WTC11 (cell line): Measurements from ENCODE around the gene SLC38A3. TPM values are rescaled to one million over a fixed set of nuclear protein-coding genes. Genes with fewer than 3 reads are reported as not detected.

ENCODE experiments used
- ATAC-seq: fragments of 200-7000 bp; cut with Tn5 transposase; 2 replicates; pipeline ENCODE4 v1.10.0; 2021; ENCODE audit warnings: mild to moderate bottlenecking, moderate library complexity
- CTCF ChIA-PET: fragments of 300-600 bp; sonication (Branson Sonifier 250); formaldehyde crosslinking; loops from one replicate; lab custom pipeline; 2021; ENCODE audit warnings: antibody characterized with exemption; lab: Charles Lee
- POLR2A ChIA-PET: fragments of 350-600 bp; sonication (Branson Sonifier 250); formaldehyde crosslinking; loops from one replicate; lab custom pipeline; 2021; ENCODE audit warnings: antibody characterized with exemption; lab: Charles Lee
- DNase-seq: peaks from one replicate; pipeline ENCODE4 v3.0.0; 2021; ENCODE audit warnings: low spot score
- H3K27ac Mint-ChIP-seq: 2 replicates; pipeline ENCODE4 v1.8.0; 2021; ENCODE audit warnings: mixed read lengths
- H3K27me3 Mint-ChIP-seq: 2 replicates; pipeline ENCODE4 v1.8.0; 2021; ENCODE audit warnings: low read depth, mild to moderate bottlenecking, moderate library complexity, mixed read lengths
- H3K36me3 Mint-ChIP-seq: 2 replicates; pipeline ENCODE4 v1.8.0; 2021; ENCODE audit warnings: mixed read lengths
- H3K4me1 Mint-ChIP-seq: 2 replicates; pipeline ENCODE4 v1.8.0; 2022; ENCODE audit warnings: mixed read lengths
- H3K4me3 Mint-ChIP-seq: 2 replicates; pipeline ENCODE4 v1.8.0; 2021; ENCODE audit warnings: mild to moderate bottlenecking, moderate library complexity, mixed read lengths
- H3K9me3 Mint-ChIP-seq: 2 replicates; pipeline ENCODE4 v1.8.0; 2021; ENCODE audit warnings: mixed read lengths
- ETV6 ChIP-seq: sonication (generic); formaldehyde crosslinking; IDR thresholded peaks from 2 replicates; pipeline ENCODE4 v1.8.1; 2022; ENCODE audit warnings: mild to moderate bottlenecking, missing genetic modification reagents
- HMGA2 ChIP-seq: fragments of 250-450 bp; sonication (Bioruptor Pico); IDR thresholded peaks from 2 replicates; pipeline ENCODE4 v1.4.0; 2021; ENCODE audit warnings: mild to moderate bottlenecking, moderate library complexity
- IRF2 ChIP-seq: sonication (generic); formaldehyde crosslinking; IDR thresholded peaks from 2 replicates; pipeline ENCODE4 v1.8.0; 2022; ENCODE audit warnings: low read depth, missing genetic modification reagents, borderline replicate concordance
- MXD4 ChIP-seq: fragments of 250-450 bp; sonication (Bioruptor Pico); IDR thresholded peaks from 2 replicates; pipeline ENCODE4 v1.8.0; 2021; ENCODE audit warnings: mild to moderate bottlenecking, moderate library complexity, borderline replicate concordance
- RELA ChIP-seq: sonication (generic); formaldehyde crosslinking; IDR thresholded peaks from 2 replicates; pipeline ENCODE4 v1.8.1; 2022; ENCODE audit warnings: missing genetic modification reagents, mild to moderate bottlenecking, borderline replicate concordance
- SMAD3 ChIP-seq: sonication (generic); formaldehyde crosslinking; IDR thresholded peaks from 2 replicates; pipeline ENCODE4 v1.8.0; 2022; ENCODE audit warnings: missing genetic modification reagents, mild to moderate bottlenecking, borderline replicate concordance
- SOX15 ChIP-seq: fragments of 250-450 bp; sonication (Bioruptor Pico); IDR thresholded peaks from 2 replicates; pipeline ENCODE4 v1.9.0; 2021; ENCODE audit warnings: mild to moderate bottlenecking
- TEAD1 ChIP-seq: sonication (generic); formaldehyde crosslinking; IDR thresholded peaks from 2 replicates; pipeline ENCODE4 v1.8.0; 2022; ENCODE audit warnings: mild to moderate bottlenecking, missing genetic modification reagents
- TEAD4 ChIP-seq: sonication (generic); formaldehyde crosslinking; IDR thresholded peaks from 2 replicates; pipeline ENCODE4 v1.8.0; 2022; ENCODE audit warnings: mild to moderate bottlenecking, missing genetic modification reagents
- ZNF671 ChIP-seq: fragments of 250-450 bp; sonication (Bioruptor Pico); IDR thresholded peaks from 2 replicates; pipeline ENCODE4 v1.8.0; 2021; ENCODE audit warnings: mild to moderate bottlenecking
- total RNA-seq: library from RNA; stranded (reverse); gene quantifications from 3 replicates; pipeline ENCODE4 v1.2.3, GENCODE V29; 2021
- TF ChIP-seq, protein P1 (sequence below): sonication (generic); formaldehyde crosslinking; IDR thresholded peaks from 2 replicates; pipeline ENCODE4 v1.8.1; 2023; ENCODE audit warnings: mild to moderate bottlenecking, missing genetic modification reagents
- TF ChIP-seq, protein P2 (sequence below): sonication (generic); formaldehyde crosslinking; IDR thresholded peaks from 2 replicates; pipeline ENCODE4 v1.8.1; 2023; ENCODE audit warnings: mild to moderate bottlenecking, moderate library complexity, missing genetic modification reagents
- TF ChIP-seq, protein P3 (sequence below): sonication (generic); formaldehyde crosslinking; IDR thresholded peaks from 2 replicates; pipeline ENCODE4 v1.8.0; 2023; ENCODE audit warnings: mild to moderate bottlenecking, missing genetic modification reagents
- TF ChIP-seq, protein P4 (sequence below): fragments of 250-450 bp; sonication (Bioruptor Pico); IDR thresholded peaks from 2 replicates; pipeline ENCODE4 v2.1.2; 2022; ENCODE audit warnings: mild to moderate bottlenecking, moderate library complexity
- TF ChIP-seq, protein P5 (sequence below): sonication (generic); formaldehyde crosslinking; IDR thresholded peaks from 2 replicates; pipeline ENCODE4 v1.8.0; 2022; ENCODE audit warnings: mild to moderate bottlenecking, missing genetic modification reagents
- TF ChIP-seq, protein P6 (sequence below): sonication (generic); formaldehyde crosslinking; IDR thresholded peaks from 2 replicates; pipeline ENCODE4 v1.8.1; 2023; ENCODE audit warnings: mild to moderate bottlenecking, missing genetic modification reagents, borderline replicate concordance
- TF ChIP-seq, protein P7 (sequence below): sonication (generic); formaldehyde crosslinking; IDR thresholded peaks from 2 replicates; pipeline ENCODE4 v1.8.1; 2023; ENCODE audit warnings: mild to moderate bottlenecking, missing genetic modification reagents, moderate library complexity

SLC38A3 gene
- total RNA-seq, 1 experiment from 2014 or later: 0.90 TPM

DNA sequence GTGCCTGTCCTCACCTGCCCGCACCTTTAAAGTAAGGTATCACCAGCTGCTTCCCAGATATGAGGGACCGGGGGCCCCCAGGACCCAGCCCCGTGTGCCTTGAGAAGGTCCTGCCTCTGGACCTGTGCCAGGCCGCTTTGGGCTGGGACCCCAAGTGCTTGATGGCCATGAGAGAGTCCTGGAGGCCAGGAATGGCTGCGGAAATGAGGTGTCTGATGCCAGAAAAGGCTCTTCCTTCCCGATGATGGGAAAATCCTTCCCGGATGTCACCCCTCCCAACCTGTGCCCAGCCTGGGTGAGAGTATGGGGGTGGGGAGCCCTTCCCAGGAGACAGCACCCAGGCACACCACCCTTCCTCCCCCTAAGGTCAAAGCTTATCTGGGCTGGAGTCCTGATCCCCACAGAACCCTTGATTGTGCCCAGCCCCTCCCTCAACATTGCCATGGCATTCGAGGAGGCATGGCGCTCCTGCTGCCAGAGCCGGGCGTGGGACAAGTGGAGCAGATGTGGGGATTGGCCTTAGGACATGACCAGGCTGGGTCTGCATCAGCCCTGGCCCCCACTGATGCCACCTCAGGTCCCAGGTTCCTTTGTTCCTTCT, 35.7 kb upstream of the SLC38A3 start (continued):
- TF ChIP-seq, protein P1, sequence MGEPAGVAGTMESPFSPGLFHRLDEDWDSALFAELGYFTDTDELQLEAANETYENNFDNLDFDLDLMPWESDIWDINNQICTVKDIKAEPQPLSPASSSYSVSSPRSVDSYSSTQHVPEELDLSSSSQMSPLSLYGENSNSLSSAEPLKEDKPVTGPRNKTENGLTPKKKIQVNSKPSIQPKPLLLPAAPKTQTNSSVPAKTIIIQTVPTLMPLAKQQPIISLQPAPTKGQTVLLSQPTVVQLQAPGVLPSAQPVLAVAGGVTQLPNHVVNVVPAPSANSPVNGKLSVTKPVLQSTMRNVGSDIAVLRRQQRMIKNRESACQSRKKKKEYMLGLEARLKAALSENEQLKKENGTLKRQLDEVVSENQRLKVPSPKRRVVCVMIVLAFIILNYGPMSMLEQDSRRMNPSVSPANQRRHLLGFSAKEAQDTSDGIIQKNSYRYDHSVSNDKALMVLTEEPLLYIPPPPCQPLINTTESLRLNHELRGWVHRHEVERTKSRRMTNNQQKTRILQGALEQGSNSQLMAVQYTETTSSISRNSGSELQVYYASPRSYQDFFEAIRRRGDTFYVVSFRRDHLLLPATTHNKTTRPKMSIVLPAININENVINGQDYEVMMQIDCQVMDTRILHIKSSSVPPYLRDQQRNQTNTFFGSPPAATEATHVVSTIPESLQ (CRISPR knock-in tag): no peak

DNA sequence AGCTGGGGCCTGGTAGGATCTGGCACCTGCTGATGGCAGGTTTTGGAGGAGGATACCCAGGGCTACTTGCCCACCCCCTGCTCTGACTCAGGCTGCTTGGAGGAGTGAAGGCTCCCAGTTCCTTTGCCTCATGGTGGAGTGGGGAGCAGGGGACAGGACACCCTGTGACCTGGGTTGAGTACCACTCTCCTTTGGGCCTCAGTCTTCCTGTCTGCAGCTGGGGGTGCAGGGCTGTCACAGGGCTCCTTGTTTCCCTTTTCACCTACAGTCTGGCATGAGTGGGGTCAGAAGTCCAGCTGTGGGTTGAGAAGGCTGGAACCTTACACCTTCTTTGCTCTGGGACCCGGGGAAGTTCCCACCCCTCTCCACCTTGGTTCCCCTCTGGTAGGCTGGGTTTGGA, 35.2 kb upstream of the SLC38A3 start:
- DNase-seq: no peak
- Mint-ChIP-seq H3K4me3 (no peak overlapping the region), H3K4me1 (peaks cover 43% of the 10 kb centered on the region), H3K9me3 (no peaks in the 10 kb centered on the region), H3K36me3 (peaks cover 9% of the 10 kb centered on the region; the same call in 1 of the 2 replicates), H3K27ac (no peak overlapping the region), H3K27me3 (no peaks in the 10 kb centered on the region)
- ATAC-seq: no peak
- ChIA-PET CTCF (interaction anchor here (0.6 to 1.7 kb wide), 6 partner anchors 13 to 45 kb away, joined by 3 to 7 read pairs (median 4); no protein-coding TSS in a partner anchor), POLR2A (no interaction called here)
- TF ChIP-seq IRF2 (CRISPR knock-in tag): no peak
- TF ChIP-seq, protein P2, sequence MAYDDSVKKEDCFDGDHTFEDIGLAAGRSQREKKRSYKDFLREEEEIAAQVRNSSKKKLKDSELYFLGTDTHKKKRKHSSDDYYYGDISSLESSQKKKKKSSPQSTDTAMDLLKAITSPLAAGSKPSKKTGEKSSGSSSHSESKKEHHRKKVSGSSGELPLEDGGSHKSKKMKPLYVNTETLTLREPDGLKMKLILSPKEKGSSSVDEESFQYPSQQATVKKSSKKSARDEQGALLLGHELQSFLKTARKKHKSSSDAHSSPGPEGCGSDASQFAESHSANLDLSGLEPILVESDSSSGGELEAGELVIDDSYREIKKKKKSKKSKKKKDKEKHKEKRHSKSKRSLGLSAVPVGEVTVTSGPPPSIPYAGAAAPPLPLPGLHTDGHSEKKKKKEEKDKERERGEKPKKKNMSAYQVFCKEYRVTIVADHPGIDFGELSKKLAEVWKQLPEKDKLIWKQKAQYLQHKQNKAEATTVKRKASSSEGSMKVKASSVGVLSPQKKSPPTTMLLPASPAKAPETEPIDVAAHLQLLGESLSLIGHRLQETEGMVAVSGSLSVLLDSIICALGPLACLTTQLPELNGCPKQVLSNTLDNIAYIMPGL: no peak
- TF ChIP-seq, protein P3, sequence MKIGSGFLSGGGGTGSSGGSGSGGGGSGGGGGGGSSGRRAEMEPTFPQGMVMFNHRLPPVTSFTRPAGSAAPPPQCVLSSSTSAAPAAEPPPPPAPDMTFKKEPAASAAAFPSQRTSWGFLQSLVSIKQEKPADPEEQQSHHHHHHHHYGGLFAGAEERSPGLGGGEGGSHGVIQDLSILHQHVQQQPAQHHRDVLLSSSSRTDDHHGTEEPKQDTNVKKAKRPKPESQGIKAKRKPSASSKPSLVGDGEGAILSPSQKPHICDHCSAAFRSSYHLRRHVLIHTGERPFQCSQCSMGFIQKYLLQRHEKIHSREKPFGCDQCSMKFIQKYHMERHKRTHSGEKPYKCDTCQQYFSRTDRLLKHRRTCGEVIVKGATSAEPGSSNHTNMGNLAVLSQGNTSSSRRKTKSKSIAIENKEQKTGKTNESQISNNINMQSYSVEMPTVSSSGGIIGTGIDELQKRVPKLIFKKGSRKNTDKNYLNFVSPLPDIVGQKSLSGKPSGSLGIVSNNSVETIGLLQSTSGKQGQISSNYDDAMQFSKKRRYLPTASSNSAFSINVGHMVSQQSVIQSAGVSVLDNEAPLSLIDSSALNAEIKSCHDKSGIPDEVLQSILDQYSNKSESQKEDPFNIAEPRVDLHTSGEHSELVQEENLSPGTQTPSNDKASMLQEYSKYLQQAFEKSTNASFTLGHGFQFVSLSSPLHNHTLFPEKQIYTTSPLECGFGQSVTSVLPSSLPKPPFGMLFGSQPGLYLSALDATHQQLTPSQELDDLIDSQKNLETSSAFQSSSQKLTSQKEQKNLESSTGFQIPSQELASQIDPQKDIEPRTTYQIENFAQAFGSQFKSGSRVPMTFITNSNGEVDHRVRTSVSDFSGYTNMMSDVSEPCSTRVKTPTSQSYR (CRISPR knock-in tag): no peak
- TF ChIP-seq SOX15 (CRISPR knock-in tag): no peak

DNA sequence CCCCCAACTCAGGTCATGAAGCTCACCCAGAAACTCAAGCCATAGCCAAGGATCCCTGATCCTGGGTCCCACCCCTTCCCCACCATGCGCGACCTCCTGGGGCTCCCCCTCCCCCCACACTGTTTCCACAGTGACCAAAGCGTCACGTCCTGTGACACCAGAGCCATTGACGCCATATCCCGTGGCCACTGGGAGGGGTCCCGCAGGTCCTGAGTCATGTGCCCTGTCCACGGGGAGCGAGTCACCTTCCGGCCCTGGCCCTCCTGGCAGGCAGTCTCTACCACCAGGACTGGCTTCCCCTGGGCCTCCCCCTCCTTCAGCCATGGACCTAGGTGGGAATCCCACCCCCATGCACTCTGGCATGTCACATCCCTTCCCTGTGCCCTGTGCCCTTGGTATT, 34.4 kb upstream of the SLC38A3 start:
- ATAC-seq: no peak
- Mint-ChIP-seq H3K9me3 (no peaks in the 10 kb centered on the region), H3K4me3 (no peak overlapping the region), H3K4me1 (peaks cover 35% of the 10 kb centered on the region), H3K36me3 (peaks cover 13% of the 10 kb centered on the region; the same call in 1 of the 2 replicates), H3K27ac (no peak overlapping the region), H3K27me3 (no peaks in the 10 kb centered on the region)
- CTCF ChIA-PET: interaction anchor here (0.5 to 1.9 kb wide), 7 partner anchors 14 to 56 kb away, joined by 3 to 7 read pairs (median 4); no protein-coding TSS in a partner anchor
- DNase-seq: no peak
- POLR2A ChIA-PET: no interaction called here
- TF ChIP-seq, protein P4, sequence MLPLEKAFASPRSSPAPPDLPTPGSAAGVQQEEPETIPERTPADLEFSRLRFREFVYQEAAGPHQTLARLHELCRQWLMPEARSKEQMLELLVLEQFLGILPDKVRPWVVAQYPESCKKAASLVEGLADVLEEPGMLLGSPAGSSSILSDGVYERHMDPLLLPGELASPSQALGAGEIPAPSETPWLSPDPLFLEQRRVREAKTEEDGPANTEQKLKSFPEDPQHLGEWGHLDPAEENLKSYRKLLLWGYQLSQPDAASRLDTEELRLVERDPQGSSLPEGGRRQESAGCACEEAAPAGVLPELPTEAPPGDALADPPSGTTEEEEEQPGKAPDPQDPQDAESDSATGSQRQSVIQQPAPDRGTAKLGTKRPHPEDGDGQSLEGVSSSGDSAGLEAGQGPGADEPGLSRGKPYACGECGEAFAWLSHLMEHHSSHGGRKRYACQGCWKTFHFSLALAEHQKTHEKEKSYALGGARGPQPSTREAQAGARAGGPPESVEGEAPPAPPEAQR: no peak
- TF ChIP-seq TEAD1 (CRISPR knock-in tag) (no peak), ETV6 (CRISPR knock-in tag) (no peak), HMGA2 (no peak), RELA (no peak), MXD4 (no peak), TEAD4 (CRISPR knock-in tag) (no peak), ZNF671 (CRISPR knock-in tag) (no peak), SMAD3 (CRISPR knock-in tag) (no peak)
- TF ChIP-seq, protein P5, sequence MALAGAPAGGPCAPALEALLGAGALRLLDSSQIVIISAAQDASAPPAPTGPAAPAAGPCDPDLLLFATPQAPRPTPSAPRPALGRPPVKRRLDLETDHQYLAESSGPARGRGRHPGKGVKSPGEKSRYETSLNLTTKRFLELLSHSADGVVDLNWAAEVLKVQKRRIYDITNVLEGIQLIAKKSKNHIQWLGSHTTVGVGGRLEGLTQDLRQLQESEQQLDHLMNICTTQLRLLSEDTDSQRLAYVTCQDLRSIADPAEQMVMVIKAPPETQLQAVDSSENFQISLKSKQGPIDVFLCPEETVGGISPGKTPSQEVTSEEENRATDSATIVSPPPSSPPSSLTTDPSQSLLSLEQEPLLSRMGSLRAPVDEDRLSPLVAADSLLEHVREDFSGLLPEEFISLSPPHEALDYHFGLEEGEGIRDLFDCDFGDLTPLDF: no peak
- TF ChIP-seq, protein P6, sequence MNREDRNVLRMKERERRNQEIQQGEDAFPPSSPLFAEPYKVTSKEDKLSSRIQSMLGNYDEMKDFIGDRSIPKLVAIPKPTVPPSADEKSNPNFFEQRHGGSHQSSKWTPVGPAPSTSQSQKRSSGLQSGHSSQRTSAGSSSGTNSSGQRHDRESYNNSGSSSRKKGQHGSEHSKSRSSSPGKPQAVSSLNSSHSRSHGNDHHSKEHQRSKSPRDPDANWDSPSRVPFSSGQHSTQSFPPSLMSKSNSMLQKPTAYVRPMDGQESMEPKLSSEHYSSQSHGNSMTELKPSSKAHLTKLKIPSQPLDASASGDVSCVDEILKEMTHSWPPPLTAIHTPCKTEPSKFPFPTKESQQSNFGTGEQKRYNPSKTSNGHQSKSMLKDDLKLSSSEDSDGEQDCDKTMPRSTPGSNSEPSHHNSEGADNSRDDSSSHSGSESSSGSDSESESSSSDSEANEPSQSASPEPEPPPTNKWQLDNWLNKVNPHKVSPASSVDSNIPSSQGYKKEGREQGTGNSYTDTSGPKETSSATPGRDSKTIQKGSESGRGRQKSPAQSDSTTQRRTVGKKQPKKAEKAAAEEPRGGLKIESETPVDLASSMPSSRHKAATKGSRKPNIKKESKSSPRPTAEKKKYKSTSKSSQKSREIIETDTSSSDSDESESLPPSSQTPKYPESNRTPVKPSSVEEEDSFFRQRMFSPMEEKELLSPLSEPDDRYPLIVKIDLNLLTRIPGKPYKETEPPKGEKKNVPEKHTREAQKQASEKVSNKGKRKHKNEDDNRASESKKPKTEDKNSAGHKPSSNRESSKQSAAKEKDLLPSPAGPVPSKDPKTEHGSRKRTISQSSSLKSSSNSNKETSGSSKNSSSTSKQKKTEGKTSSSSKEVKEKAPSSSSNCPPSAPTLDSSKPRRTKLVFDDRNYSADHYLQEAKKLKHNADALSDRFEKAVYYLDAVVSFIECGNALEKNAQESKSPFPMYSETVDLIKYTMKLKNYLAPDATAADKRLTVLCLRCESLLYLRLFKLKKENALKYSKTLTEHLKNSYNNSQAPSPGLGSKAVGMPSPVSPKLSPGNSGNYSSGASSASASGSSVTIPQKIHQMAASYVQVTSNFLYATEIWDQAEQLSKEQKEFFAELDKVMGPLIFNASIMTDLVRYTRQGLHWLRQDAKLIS: no peak
- TF ChIP-seq, protein P7, sequence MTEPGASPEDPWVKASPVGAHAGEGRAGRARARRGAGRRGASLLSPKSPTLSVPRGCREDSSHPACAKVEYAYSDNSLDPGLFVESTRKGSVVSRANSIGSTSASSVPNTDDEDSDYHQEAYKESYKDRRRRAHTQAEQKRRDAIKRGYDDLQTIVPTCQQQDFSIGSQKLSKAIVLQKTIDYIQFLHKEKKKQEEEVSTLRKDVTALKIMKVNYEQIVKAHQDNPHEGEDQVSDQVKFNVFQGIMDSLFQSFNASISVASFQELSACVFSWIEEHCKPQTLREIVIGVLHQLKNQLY (CRISPR knock-in tag): no peak
